GM12872 (cell line): ENCODE results near the gene AP1G2.
A peak's percentile ranks its signal among the peaks of the same experiment; 100 is the strongest.

Experiments used
- TF ChIP-seq, protein P1 (sequence below): IDR thresholded peaks from 3 replicates; pipeline ENCODE4 v1.5.1; 2011; ENCODE audit warnings: low read depth, mild to moderate bottlenecking, low read length, moderate library complexity; ENCODE audit not compliant: insufficient read depth

The AP1G2 gene

DNA sequence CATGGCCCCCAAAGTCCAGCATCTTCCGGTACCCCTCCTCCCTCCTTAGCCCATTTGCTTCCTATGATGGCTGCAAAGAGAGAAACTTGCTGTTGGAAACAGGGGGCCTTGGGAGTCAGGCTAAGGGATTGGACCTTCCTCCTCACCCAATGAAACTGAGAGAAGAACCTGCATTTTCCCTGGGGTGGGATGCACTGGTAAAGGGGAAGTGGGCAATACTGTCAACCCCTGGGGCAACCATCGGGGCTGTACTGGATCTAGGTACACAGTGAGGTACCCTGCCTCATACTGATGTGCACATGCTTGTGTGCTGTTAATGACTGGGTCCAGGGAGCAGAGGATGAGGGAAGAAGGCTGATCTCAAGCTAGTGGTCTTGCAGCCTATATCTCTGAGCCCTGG is 22.0 kb upstream of the AP1G2 start:
- TF ChIP-seq, protein P1, sequence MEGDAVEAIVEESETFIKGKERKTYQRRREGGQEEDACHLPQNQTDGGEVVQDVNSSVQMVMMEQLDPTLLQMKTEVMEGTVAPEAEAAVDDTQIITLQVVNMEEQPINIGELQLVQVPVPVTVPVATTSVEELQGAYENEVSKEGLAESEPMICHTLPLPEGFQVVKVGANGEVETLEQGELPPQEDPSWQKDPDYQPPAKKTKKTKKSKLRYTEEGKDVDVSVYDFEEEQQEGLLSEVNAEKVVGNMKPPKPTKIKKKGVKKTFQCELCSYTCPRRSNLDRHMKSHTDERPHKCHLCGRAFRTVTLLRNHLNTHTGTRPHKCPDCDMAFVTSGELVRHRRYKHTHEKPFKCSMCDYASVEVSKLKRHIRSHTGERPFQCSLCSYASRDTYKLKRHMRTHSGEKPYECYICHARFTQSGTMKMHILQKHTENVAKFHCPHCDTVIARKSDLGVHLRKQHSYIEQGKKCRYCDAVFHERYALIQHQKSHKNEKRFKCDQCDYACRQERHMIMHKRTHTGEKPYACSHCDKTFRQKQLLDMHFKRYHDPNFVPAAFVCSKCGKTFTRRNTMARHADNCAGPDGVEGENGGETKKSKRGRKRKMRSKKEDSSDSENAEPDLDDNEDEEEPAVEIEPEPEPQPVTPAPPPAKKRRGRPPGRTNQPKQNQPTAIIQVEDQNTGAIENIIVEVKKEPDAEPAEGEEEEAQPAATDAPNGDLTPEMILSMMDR = no peak

DNA sequence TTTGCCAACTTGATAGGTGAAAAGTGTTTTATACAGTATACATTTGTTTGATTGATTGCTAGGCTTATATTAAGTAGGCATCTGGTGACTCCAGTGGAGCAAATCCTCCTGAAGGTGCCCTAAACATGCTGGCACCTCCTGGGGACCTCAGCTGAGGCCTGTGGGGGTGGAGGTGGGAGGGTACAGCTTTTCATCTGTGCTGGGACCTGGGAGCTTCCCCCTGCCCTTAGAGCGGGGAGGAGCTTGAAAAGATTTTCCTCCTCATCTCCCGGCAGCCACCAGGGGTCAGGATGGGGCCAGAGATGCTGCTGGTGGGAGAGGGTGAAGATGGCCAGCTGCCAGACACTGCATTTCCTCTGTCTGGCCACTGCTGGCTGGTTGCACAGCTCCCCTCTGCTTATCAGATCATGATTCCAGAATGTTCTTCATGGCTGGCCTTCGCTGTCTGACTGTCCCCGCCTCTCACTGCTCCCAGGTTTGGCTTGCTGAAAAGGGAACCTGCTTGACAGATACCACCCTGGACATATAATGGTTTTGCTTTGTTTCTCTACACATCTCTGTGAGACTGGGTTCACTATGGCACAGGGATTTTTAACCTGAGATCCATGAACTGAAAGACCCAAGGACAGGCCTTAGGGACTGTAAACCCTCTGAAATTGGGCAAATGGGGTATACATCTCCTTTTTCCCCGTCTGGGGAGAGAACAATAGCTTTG is 21.4 kb upstream of the AP1G2 start:
- TF ChIP-seq, protein P1 = peak; percentile 95

DNA sequence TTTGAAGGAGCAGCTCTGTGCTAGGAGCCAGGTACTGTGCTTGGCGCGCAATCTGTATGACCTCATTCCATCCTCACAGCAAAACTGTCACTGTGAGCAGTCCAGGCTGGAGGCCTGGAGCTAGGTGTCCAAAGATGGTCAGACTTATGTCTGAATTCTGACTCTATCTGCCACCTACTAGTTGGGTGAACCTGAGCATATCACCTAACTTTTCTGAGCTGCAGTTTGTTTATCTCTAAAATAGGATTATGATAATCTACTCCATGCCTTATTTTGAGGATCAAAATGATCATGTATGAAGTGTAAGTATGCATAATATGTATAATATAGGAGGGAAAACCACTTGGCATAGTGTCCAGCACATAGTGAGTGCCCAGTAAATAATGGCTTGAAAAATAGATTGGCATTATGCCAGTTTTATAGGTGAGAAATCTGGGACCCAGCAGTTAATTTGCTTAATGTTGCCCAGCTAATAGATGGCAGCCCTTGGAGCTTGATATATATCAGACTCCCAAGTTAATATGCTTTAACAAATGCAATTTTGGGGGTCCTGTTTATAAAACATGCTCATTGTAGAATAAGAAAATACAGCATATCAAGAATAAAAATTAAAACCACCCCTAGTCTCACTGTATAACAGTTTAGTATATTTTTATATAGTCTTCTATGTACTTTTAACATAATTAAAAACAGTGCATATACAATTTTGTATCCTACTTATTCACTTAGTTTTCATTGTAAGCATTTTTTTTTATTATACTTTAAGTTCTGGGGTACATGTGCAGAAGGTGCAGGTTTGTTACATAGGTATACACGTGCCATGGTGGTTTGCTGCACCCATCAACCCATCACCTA is 15.5 kb upstream of the AP1G2 start:
- TF ChIP-seq, protein P1 = no peak

DNA sequence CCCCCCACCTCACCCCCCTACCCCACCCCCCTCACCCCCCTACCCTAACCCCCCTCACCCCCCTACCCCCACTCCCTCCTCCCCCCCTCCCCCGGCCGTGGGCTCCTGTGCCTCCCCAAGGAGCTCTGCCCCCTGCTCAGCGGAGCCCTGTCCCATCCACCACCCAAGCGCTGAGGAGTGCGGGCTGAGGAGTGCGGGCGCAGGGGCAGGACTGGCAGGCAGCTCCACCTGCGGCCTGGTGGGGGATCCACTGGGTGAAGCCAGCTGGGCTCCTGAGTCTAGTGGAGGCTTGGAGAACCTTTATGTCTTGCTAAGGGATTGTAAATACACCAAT is 13.3 kb upstream of the AP1G2 start:
- TF ChIP-seq, protein P1 = no peak

DNA sequence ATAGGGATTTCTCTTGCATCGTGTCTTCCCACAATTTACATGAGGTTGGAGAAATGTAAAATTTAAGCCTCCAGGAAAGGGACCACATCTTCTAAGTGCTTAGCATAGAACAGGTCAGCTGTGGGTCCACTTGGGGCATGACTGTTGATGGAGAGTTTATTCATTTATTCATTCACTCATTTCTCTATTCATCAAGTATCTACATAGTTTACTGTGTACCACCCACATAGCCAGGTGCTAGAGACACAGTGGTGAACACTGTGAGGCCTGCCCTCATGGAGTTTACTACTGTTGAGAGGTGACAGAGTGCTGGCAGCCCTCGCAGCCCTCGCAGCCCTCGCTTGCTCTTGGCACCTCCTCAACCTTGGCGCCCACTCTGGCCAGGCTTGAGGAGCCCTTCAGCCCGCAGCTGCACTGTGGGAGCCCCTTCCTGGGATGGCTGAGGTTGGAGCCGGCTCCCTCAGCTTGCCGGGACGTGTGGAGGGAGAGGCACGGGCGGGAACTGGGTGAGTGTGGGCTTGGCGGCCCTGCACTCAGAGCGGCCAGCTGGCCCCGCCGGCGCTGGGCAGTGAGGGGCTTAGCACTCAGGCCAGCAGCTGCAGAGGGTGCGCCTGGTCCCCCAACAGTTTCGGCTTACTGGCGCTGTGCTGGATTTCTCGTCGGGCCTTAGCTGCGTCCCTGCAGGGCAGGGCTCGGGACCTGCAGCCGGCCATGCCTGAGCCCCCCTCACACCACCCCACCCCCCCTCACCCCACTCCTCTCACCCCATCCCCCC is 12.7 kb upstream of the AP1G2 start:
- TF ChIP-seq, protein P1 = no peak

DNA sequence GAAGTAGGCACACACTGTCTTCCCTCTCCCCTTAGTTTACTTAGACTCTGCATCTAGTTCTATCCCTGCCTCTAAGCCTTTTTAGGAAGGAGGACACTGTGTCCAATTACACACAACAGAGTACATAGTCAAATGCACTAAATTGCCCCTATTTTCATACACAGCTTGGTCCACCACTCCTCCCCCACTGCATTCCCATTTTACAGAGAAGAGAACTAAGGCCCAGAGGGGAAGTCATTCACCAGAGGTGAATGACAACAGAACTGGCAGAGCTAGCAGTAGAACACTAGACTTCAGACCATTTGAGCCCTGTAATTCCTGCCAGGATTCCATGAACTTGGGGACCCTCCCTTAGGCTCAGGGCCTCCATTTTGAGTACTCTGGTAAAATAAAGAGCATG is 12.1 kb upstream of the AP1G2 start:
- TF ChIP-seq, protein P1 = no peak

DNA sequence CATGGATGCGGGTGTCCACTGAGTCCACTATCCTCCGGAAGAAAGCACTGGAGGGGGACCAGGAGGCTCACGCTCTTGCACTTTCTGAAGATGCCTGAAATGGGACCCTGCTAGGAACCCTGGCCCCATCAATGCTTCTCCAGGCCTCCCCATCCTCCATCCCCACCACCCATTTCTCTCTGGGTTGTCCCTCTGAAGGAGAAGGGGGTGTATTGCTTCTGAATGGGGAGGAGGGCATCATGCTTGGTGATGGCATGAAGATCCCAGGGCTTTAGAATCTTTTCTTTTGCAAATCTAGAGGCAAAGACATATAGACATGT is 11.7 kb upstream of the AP1G2 start:
- TF ChIP-seq, protein P1 = no peak
